ENCODE results near the gene CDK5RAP1. TPM values are rescaled to one million over a fixed set of nuclear protein-coding genes. Genes with fewer than 3 reads are reported as not detected.
"Not testable (repeated sequence)": the region's sequence is repeated elsewhere in the genome, so short reads cannot be mapped to it uniquely, and the experiment has no call there.

The CDK5RAP1 gene
- total RNA-seq, 1 experiment from 2014 or later, result 49.9 TPM

GRCh38 chr20:33407796-33408195 lies 6.5 kb upstream of the CDK5RAP1 start:
- no peaks in the 10 kb centered on the region for H3K36me3 ChIP-seq (replicated peaks; ENCODE audit: control insufficient read depth, insufficient read depth, low read length)
- no peak for DNase-seq
- H3K27me3 ChIP-seq (ENCODE audit: control insufficient read depth, insufficient read depth, low read length), result no peaks in the 10 kb centered on the region
- H3K4me3 ChIP-seq (ENCODE audit: insufficient read depth, low read depth, low read length), result no peak overlapping the region

GRCh38 chr20:33407251-33407650 lies 5.9 kb upstream of the CDK5RAP1 start:
- Histone ChIP-seq H3K27me3 (ENCODE audit: control insufficient read depth, insufficient read depth, low read length) (no peaks in the 10 kb centered on the region), H3K4me3 (ENCODE audit: insufficient read depth, low read depth, low read length) (no peak overlapping the region), H3K36me3 (replicated peaks; ENCODE audit: control insufficient read depth, insufficient read depth, low read length) (no peaks in the 10 kb centered on the region)
- DNase-seq, result no peak

GRCh38 chr20:33404281-33404680 lies 3.0 kb upstream of the CDK5RAP1 start:
- no peak for DNase-seq
- H3K36me3 ChIP-seq (replicated peaks; ENCODE audit: control insufficient read depth, insufficient read depth, low read length), result no peaks in the 10 kb centered on the region
- H3K4me3 ChIP-seq (ENCODE audit: insufficient read depth, low read depth, low read length), result no peak overlapping the region
- H3K27me3 ChIP-seq (ENCODE audit: control insufficient read depth, insufficient read depth, low read length), result no peaks in the 10 kb centered on the region

- Histone ChIP-seq H3K27me3 (ENCODE audit: control insufficient read depth, insufficient read depth, low read length) (no peaks in the 10 kb centered on the region), H3K36me3 (replicated peaks; ENCODE audit: control insufficient read depth, insufficient read depth, low read length) (no peaks in the 10 kb centered on the region; the same call in none of the 2 replicates), H3K4me3 (ENCODE audit: insufficient read depth, low read depth, low read length) (peak overlapping the region; percentile 94)
- no peak for DNase-seq
Observed at GRCh38 chr20:33401921-33402369, 626 bp upstream of the CDK5RAP1 start.

GRCh38 chr20:33400812-33401183 lies 521 bp downstream of the CDK5RAP1 start:
- no peaks in the 10 kb centered on the region; the same call in none of the 2 replicates for H3K36me3 ChIP-seq (replicated peaks; ENCODE audit: control insufficient read depth, insufficient read depth, low read length)
- peak overlapping the region; percentile 94 for H3K4me3 ChIP-seq (ENCODE audit: insufficient read depth, low read depth, low read length)
- DNase-seq, result peak; percentile 65
- H3K27me3 ChIP-seq (ENCODE audit: control insufficient read depth, insufficient read depth, low read length), result no peaks in the 10 kb centered on the region

- no peak for DNase-seq
- Histone ChIP-seq H3K27me3 (ENCODE audit: control insufficient read depth, insufficient read depth, low read length) (no peaks in the 10 kb centered on the region), H3K4me3 (ENCODE audit: insufficient read depth, low read depth, low read length) (no peak overlapping the region)
Observed at GRCh38 chr20:33399924-33400323, 1.4 kb downstream of the CDK5RAP1 start.

GRCh38 chr20:33394718-33395117 lies 6.6 kb downstream of the CDK5RAP1 start:
- no peak for DNase-seq
- H3K36me3 ChIP-seq (replicated peaks; ENCODE audit: control insufficient read depth, insufficient read depth, low read length), result peaks cover 24% of the 10 kb centered on the region
- H3K4me3 ChIP-seq (ENCODE audit: insufficient read depth, low read depth, low read length), result no peak overlapping the region
- H3K27me3 ChIP-seq (ENCODE audit: control insufficient read depth, insufficient read depth, low read length), result no peaks in the 10 kb centered on the region

More at GRCh38 chr20:33399924-33400323, 1.4 kb downstream of the CDK5RAP1 start:
- no peaks in the 10 kb centered on the region; the same call in none of the 2 replicates for H3K36me3 ChIP-seq (replicated peaks; ENCODE audit: control insufficient read depth, insufficient read depth, low read length)

GRCh38 chr20:33393609-33394008 lies 7.7 kb downstream of the CDK5RAP1 start:
- Histone ChIP-seq H3K4me3 (ENCODE audit: insufficient read depth, low read depth, low read length) (no peak overlapping the region), H3K36me3 (replicated peaks; ENCODE audit: control insufficient read depth, insufficient read depth, low read length) (peaks cover 24% of the 10 kb centered on the region), H3K27me3 (ENCODE audit: control insufficient read depth, insufficient read depth, low read length) (no peaks in the 10 kb centered on the region)
- no peak for DNase-seq

GRCh38 chr20:33391722-33392415 lies 9.4 kb downstream of the CDK5RAP1 start:
- no peak for DNase-seq
- peaks cover 27% of the 10 kb centered on the region for H3K36me3 ChIP-seq (replicated peaks; ENCODE audit: control insufficient read depth, insufficient read depth, low read length)
- no peaks in the 10 kb centered on the region for H3K27me3 ChIP-seq (ENCODE audit: control insufficient read depth, insufficient read depth, low read length)
- H3K4me3 ChIP-seq (ENCODE audit: insufficient read depth, low read depth, low read length), result no peak overlapping the region

- H3K27me3 ChIP-seq (ENCODE audit: control insufficient read depth, insufficient read depth, low read length); H3K4me3 ChIP-seq (ENCODE audit: insufficient read depth, low read depth, low read length); DNase-seq: not testable (repeated sequence)
- peaks cover 33% of the 10 kb centered on the region for H3K36me3 ChIP-seq (replicated peaks; ENCODE audit: control insufficient read depth, insufficient read depth, low read length)
Observed at GRCh38 chr20:33389326-33389725, 12.0 kb downstream of the CDK5RAP1 start.

GRCh38 chr20:33388268-33388667 lies 13.1 kb downstream of the CDK5RAP1 start:
- Histone ChIP-seq H3K4me3 (ENCODE audit: insufficient read depth, low read depth, low read length) (no peak overlapping the region), H3K36me3 (replicated peaks; ENCODE audit: control insufficient read depth, insufficient read depth, low read length) (peaks cover 28% of the 10 kb centered on the region), H3K27me3 (ENCODE audit: control insufficient read depth, insufficient read depth, low read length) (no peaks in the 10 kb centered on the region)
- DNase-seq, result no peak

GRCh38 chr20:33387177-33387576 lies 14.1 kb downstream of the CDK5RAP1 start:
- Histone ChIP-seq H3K36me3 (replicated peaks; ENCODE audit: control insufficient read depth, insufficient read depth, low read length) (peaks cover 25% of the 10 kb centered on the region), H3K4me3 (ENCODE audit: insufficient read depth, low read depth, low read length) (no peak overlapping the region), H3K27me3 (ENCODE audit: control insufficient read depth, insufficient read depth, low read length) (no peaks in the 10 kb centered on the region)
- no peak for DNase-seq

GRCh38 chr20:33386673-33387072 lies 14.6 kb downstream of the CDK5RAP1 start:
- Histone ChIP-seq H3K4me3 (ENCODE audit: insufficient read depth, low read depth, low read length) (no peak overlapping the region), H3K36me3 (replicated peaks; ENCODE audit: control insufficient read depth, insufficient read depth, low read length) (peaks cover 26% of the 10 kb centered on the region), H3K27me3 (ENCODE audit: control insufficient read depth, insufficient read depth, low read length) (no peaks in the 10 kb centered on the region)
- no peak for DNase-seq

GRCh38 chr20:33377366-33377765 lies 24.0 kb downstream of the CDK5RAP1 start:
- Histone ChIP-seq H3K27me3 (ENCODE audit: control insufficient read depth, insufficient read depth, low read length) (no peaks in the 10 kb centered on the region), H3K36me3 (replicated peaks; ENCODE audit: control insufficient read depth, insufficient read depth, low read length) (peaks cover 29% of the 10 kb centered on the region), H3K4me3 (ENCODE audit: insufficient read depth, low read depth, low read length) (no peak overlapping the region)
- no peak for DNase-seq

- peaks cover 35% of the 10 kb centered on the region for H3K36me3 ChIP-seq (replicated peaks; ENCODE audit: control insufficient read depth, insufficient read depth, low read length)
- DNase-seq, result no peak
- no peaks in the 10 kb centered on the region for H3K27me3 ChIP-seq (ENCODE audit: control insufficient read depth, insufficient read depth, low read length)
- H3K4me3 ChIP-seq (ENCODE audit: insufficient read depth, low read depth, low read length), result no peak overlapping the region
Observed at GRCh38 chr20:33373735-33374605, 27.3 kb downstream of the CDK5RAP1 start.
